GM12865 (cell line): ENCODE measurements around the gene JMJD7.

ENCODE experiments used
- DNase-seq: peaks from one replicate; pipeline ENCODE4 v3.0.0; 2010; ENCODE audit warnings: low read depth
- H3K4me3 ChIP-seq: 2 replicates; pipeline ENCODE4 v1.5.1; 2011; ENCODE audit warnings: mild to moderate bottlenecking, low read depth, low read length, control low read depth
- TF ChIP-seq, protein P1 (sequence below): IDR thresholded peaks from 2 replicates; pipeline ENCODE4 v1.5.1; 2011; ENCODE audit warnings: low read length, control low read depth, low read depth, inconsistent platforms; ENCODE audit not compliant: insufficient read depth; ENCODE audit errors: missing control alignments

JMJD7 gene

DNA sequence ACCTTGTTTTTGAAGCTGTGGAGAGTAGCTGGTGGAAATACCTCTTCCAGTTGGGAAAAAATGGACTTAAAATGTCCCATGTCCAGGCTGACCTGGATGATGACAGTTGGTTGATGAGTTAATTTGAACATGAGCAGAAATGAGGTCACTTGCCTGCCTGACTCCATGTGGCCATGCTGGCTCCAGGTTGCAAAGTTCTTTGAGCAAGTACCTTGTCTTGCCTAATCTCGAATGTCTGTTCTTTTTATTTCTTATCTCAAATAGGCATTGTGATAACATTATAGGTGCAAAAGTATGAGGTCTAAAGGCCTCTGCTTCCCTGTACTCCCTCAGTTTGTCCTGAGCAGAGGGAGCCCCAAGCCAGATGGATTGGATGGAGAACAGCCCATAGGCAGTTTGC lies 44.6 kb upstream of the JMJD7 start:
- no peak for DNase-seq
- TF ChIP-seq, protein P1, sequence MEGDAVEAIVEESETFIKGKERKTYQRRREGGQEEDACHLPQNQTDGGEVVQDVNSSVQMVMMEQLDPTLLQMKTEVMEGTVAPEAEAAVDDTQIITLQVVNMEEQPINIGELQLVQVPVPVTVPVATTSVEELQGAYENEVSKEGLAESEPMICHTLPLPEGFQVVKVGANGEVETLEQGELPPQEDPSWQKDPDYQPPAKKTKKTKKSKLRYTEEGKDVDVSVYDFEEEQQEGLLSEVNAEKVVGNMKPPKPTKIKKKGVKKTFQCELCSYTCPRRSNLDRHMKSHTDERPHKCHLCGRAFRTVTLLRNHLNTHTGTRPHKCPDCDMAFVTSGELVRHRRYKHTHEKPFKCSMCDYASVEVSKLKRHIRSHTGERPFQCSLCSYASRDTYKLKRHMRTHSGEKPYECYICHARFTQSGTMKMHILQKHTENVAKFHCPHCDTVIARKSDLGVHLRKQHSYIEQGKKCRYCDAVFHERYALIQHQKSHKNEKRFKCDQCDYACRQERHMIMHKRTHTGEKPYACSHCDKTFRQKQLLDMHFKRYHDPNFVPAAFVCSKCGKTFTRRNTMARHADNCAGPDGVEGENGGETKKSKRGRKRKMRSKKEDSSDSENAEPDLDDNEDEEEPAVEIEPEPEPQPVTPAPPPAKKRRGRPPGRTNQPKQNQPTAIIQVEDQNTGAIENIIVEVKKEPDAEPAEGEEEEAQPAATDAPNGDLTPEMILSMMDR: no peak
- H3K4me3 ChIP-seq: no peak overlapping the region

- H3K4me3 ChIP-seq: no peak overlapping the region
- TF ChIP-seq, protein P1: no peak
- DNase-seq: no peak
These were observed 39.6 kb upstream of the JMJD7 start for GRCh38 chr15:41788262-41788661.

DNA sequence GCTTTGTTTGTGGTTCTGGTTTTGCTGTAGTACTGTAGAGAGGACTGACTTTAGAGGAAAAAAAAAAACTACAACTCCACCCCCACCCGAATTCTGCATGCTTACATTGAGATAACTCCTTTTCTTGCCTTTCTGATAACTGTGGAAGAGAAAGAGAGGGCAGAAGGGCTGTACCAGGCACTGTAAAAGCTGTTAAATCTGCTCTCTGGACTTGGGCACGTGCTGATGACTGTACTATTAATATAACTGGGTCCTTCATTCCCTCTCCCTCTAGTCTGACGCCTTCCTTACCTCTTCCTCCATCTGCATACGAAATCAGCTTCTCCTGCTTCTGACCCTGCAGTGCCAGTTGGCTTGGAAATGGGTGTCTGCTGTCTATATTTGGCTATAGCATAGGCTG lies 38.7 kb upstream of the JMJD7 start:
- TF ChIP-seq, protein P1: no peak
- H3K4me3 ChIP-seq: no peak overlapping the region
- no peak for DNase-seq

- H3K4me3 ChIP-seq: no peak overlapping the region
- DNase-seq: no peak
- TF ChIP-seq, protein P1: no peak
These were observed 38.2 kb upstream of the JMJD7 start for GRCh38 chr15:41789662-41790061.

GRCh38 chr15:41790169-41790568 lies 37.7 kb upstream of the JMJD7 start:
- no peak overlapping the region for H3K4me3 ChIP-seq
- no peak for DNase-seq
- TF ChIP-seq, protein P1: no peak

DNA sequence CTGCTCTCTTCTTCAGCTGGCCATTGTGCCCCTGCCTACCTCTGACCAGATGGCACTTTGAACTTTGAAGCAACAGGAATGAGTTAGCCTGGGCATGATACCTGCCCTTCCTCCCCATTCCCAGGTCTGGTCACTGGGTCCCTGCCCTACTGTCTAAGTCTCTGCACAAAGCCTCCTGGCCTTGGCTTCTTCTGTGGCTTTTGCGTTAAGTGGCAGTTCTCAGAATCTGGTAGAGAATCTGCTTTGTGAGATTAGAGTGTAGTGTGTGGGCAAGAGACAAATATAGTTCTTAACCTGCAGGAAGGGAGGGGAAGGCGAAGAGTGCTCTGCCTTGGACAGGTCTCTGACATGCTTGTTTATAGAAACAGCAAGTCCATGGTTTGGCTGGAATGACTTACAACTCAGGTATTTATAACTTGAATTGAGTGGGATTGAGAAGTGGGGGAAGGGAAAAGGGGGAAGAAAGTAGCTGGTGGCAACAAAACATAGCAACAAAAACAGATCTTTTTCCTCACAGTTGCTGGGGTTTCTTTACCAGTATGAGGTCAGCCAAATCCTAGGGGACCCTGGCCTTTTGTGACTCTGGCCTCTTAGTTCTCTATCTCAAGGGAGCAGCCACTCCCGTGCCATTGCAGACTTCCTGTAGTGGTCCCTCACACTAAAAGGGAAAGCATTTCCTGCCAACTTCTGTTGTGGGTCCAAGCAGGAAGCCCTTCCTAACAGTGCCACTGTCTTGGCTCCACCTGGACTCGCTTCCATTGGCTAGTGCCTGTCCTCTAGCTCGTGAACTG lies 36.9 kb upstream of the JMJD7 start:
- DNase-seq: peak; percentile 32
- TF ChIP-seq, protein P1: no peak
- no peak overlapping the region for H3K4me3 ChIP-seq

GRCh38 chr15:41791547-41791937 lies 36.4 kb upstream of the JMJD7 start:
- no peak overlapping the region for H3K4me3 ChIP-seq
- DNase-seq: no peak
- TF ChIP-seq, protein P1: no peak
